Body of pancreas (tissue), 4 donors: ENCODE data around the gene TMEM117. TPM values are rescaled to one million over a fixed set of nuclear protein-coding genes. Genes with fewer than 3 reads are reported as not detected.

Source experiments
- ATAC-seq: fragments of 150-250 bp; one replicate; pipeline ENCODE4 v1.9.1; 2016
- DNase-seq, 4 donors: peaks; one replicate each; pipeline ENCODE4 v3.0.0-alpha.2; 2019
- H3K27ac ChIP-seq, 4 donors: fragments of 200-600 bp; sonication (generic); 1 replicate in 3 of 4; 2 replicates in 1 of 4; pipeline versions ENCODE4 v1.5.1 to v1.6.1; 2016 to 2019; ENCODE audit warnings: mild to moderate bottlenecking in 1 of 4, mixed read lengths in 1 of 4, moderate library complexity in 1 of 4
- H3K27me3 ChIP-seq, 2 donors: fragments of 200-600 bp; sonication (generic); one replicate each; pipeline ENCODE4 v1.6.0; 2016; ENCODE audit warnings: mild to moderate bottlenecking in 1 of 2
- H3K36me3 ChIP-seq, 2 donors: fragments of 200-600 bp; sonication (generic); replicated peaks in 1 of 2; 2 replicates each; pipeline ENCODE4 v1.5.1; 2016; ENCODE audit warnings: low read depth in 2 of 2; ENCODE audit not compliant: insufficient read depth in 1 of 2
- H3K4me1 ChIP-seq: fragments of 200-600 bp; sonication (generic); one replicate; pipeline ENCODE4 v1.6.0; 2016
- H3K4me3 ChIP-seq, 2 donors: fragments of 200-600 bp; sonication (generic); 1 replicate in 1 of 2; 2 replicates in 1 of 2; pipeline ENCODE4 v1.5.1; 2016 to 2019
- H3K9me3 ChIP-seq, 3 donors: fragments of 200-600 bp; sonication (generic); 1 replicate in 2 of 3; 2 replicates in 1 of 3; pipeline ENCODE4 v1.5.1; 2016
- CTCF ChIP-seq, 7 experiments: fragments of 450-650 bp in 4 of 7; fragments of 200-600 bp in 3 of 7; sonication (generic) in 3 of 7; IDR thresholded peaks; one replicate each; pipeline ENCODE4 v1.5.1; 2016 to 2019; ENCODE audit warnings: antibody characterized with exemption in 7 of 7
- POLR2A ChIP-seq, 3 donors: fragments of 450-650 bp; IDR thresholded peaks; one replicate each; pipeline ENCODE4 v1.6.1; 2016; ENCODE audit warnings: antibody characterized with exemption in 3 of 3, mild to moderate bottlenecking in 2 of 3
- WGBS, 2 donors: methylation state at CpG; one replicate each; pipeline ENCODE4 v1.1.5; 2017; 5-methylcytosine and 5-hydroxymethylcytosine counted together
- intact Hi-C: fragments of 100-400 bp; cut with DNase I; formaldehyde crosslinking; loops from one replicate; pipeline ENCODE4 v1.15.1; 2023
- total RNA-seq, 2 donors: library from RNA; depleted of rRNA; stranded (reverse); fragments of >200 nt; gene quantifications; one replicate each; pipeline ENCODE4 v1.1.0, GENCODE V29; 2016

The TMEM117 gene
- total RNA-seq, 2 donors from 2014 or later: 19.2 to 23.4 TPM

GRCh38 chr12:43848786-43849185 is 12.9 kb downstream of the TMEM117 start:
- no peaks in the 10 kb centered on the region for H3K36me3 ChIP-seq
- no peak overlapping the region for H3K4me3 ChIP-seq
- no peaks in the 10 kb centered on the region for H3K4me1 ChIP-seq
- DNase-seq: no peak
- H3K27me3 ChIP-seq: no peaks in the 10 kb centered on the region
- no peak for ATAC-seq
- H3K9me3 ChIP-seq: no peaks in the 10 kb centered on the region
- WGBS, 2 donors: 95 to 98% methylated on average over 3 of the region's 3 CpGs
- H3K27ac ChIP-seq: no peak overlapping the region
- no peak for TF ChIP-seq POLR2A (IDR thresholded peaks at IDR 0.05)
- no peak for TF ChIP-seq CTCF (IDR thresholded peaks at IDR 0.05)
- intact Hi-C loops: no loop called here

- no peaks in the 10 kb centered on the region for H3K27me3 ChIP-seq
- H3K4me1 ChIP-seq: no peaks in the 10 kb centered on the region
- intact Hi-C loops: no loop called here
- no peak for ATAC-seq
- 84 to 97% methylated on average over 1 of the region's 1 CpG for WGBS, 2 donors
- no peak overlapping the region for H3K4me3 ChIP-seq
- H3K36me3 ChIP-seq: no peaks in the 10 kb centered on the region
- no peak for DNase-seq
- H3K27ac ChIP-seq: no peak overlapping the region
- H3K9me3 ChIP-seq: no peaks in the 10 kb centered on the region
- TF ChIP-seq POLR2A (IDR thresholded peaks at IDR 0.05) (no peak), CTCF (IDR thresholded peaks at IDR 0.05) (no peak)
Observed at GRCh38 chr12:43852744-43853143, 16.9 kb downstream of the TMEM117 start.

- intact Hi-C loops: no loop called here
- H3K36me3 ChIP-seq: no peaks in the 10 kb centered on the region
- WGBS, 2 donors: 74 to 84% methylated on average over 2 of the region's 2 CpGs
- H3K27ac ChIP-seq: no peak overlapping the region
- no peak for ATAC-seq
- TF ChIP-seq CTCF (IDR thresholded peaks at IDR 0.05) (no peak), POLR2A (IDR thresholded peaks at IDR 0.05) (no peak)
- H3K4me1 ChIP-seq: no peaks in the 10 kb centered on the region
- H3K9me3 ChIP-seq: no peaks in the 10 kb centered on the region
- H3K4me3 ChIP-seq: no peak overlapping the region
- DNase-seq: no peak
- no peaks in the 10 kb centered on the region for H3K27me3 ChIP-seq
Observed at GRCh38 chr12:43856972-43857371, 21.1 kb downstream of the TMEM117 start.

GRCh38 chr12:43858096-43858495 is 22.2 kb downstream of the TMEM117 start:
- Histone ChIP-seq H3K27ac (no peak overlapping the region), H3K4me3 (no peak overlapping the region), H3K27me3 (no peaks in the 10 kb centered on the region), H3K36me3 (no peaks in the 10 kb centered on the region), H3K9me3 (no peaks in the 10 kb centered on the region), H3K4me1 (no peaks in the 10 kb centered on the region)
- ATAC-seq (no peak), DNase-seq (peak in 2 of 4 donors; percentile 12 to 14)
- intact Hi-C loops: no loop called here
- 65 to 69% methylated on average over 7 of the region's 7 CpGs for WGBS, 2 donors
- TF ChIP-seq CTCF (IDR thresholded peaks at IDR 0.05): no peak
- TF ChIP-seq POLR2A (IDR thresholded peaks at IDR 0.05): no peak

GRCh38 chr12:43858991-43859390 is 23.1 kb downstream of the TMEM117 start:
- Histone ChIP-seq H3K4me3 (no peak overlapping the region), H3K9me3 (no peaks in the 10 kb centered on the region), H3K27me3 (no peaks in the 10 kb centered on the region), H3K27ac (no peak overlapping the region), H3K4me1 (no peaks in the 10 kb centered on the region), H3K36me3 (no peaks in the 10 kb centered on the region)
- TF ChIP-seq POLR2A (IDR thresholded peaks at IDR 0.05): no peak
- TF ChIP-seq CTCF (IDR thresholded peaks at IDR 0.05): no peak
- ATAC-seq (no peak), DNase-seq (no peak)
- 87 to 95% methylated on average over 6 of the region's 6 CpGs for WGBS, 2 donors
- intact Hi-C loops: no loop called here
